ENCODE data around the gene FRAT2. TPM values are rescaled to one million over a fixed set of nuclear protein-coding genes. Genes with fewer than 3 reads are reported as not detected.

Gene FRAT2
- total RNA-seq, 1 experiment from 2014 or later: 16.6 TPM

DNA sequence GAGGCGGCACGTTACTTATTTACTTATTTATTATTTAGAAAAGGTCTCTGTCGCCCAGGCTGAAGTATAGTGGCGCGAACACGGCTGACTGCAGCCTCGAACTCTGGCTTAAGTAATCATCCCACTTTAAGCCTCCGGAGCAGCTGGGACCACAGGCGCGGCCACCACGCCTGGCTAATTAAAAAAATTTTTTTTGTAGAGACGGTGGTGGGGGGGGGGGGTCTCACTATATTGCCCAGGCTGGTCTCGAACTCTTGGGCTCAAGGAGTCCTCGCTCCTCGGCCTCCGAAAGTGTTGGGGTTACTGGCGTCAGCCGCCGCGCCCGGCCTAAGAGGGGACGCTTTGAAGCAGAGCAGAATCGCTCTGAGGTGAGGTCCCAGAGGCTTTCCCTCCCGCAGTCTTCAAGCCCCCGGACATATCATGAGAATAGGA, 675 bp upstream of the FRAT2 start:
- no peak for DNase-seq
- H3K9me3 ChIP-seq: no peaks in the 10 kb centered on the region
- CTCF ChIA-PET: no interaction called here
- Mint-ChIP-seq H3K36me3 (ENCODE audit: insufficient read depth, unreplicated experiment) (no peaks in the 10 kb centered on the region), H3K4me3 (ENCODE audit: unreplicated experiment) (peak overlapping the region; percentile 78), H3K4me1 (ENCODE audit: low read depth, unreplicated experiment) (peaks cover 21% of the 10 kb centered on the region), H3K9me3 (ENCODE audit: unreplicated experiment) (no peaks in the 10 kb centered on the region), H3K27ac (ENCODE audit: unreplicated experiment) (peak overlapping the region; percentile 79), H3K27me3 (ENCODE audit: insufficient read depth, unreplicated experiment) (no peaks in the 10 kb centered on the region)
- TSS peak; percentile 43 for BruUV-seq (replicated peaks)
- TF ChIP-seq, protein P1, sequence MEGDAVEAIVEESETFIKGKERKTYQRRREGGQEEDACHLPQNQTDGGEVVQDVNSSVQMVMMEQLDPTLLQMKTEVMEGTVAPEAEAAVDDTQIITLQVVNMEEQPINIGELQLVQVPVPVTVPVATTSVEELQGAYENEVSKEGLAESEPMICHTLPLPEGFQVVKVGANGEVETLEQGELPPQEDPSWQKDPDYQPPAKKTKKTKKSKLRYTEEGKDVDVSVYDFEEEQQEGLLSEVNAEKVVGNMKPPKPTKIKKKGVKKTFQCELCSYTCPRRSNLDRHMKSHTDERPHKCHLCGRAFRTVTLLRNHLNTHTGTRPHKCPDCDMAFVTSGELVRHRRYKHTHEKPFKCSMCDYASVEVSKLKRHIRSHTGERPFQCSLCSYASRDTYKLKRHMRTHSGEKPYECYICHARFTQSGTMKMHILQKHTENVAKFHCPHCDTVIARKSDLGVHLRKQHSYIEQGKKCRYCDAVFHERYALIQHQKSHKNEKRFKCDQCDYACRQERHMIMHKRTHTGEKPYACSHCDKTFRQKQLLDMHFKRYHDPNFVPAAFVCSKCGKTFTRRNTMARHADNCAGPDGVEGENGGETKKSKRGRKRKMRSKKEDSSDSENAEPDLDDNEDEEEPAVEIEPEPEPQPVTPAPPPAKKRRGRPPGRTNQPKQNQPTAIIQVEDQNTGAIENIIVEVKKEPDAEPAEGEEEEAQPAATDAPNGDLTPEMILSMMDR (IDR thresholded peaks at IDR 0.05; ENCODE audit: insufficient read depth in 1 of 2, low read depth in 1 of 2, low read length in 1 of 2, severe bottlenecking in 1 of 2, unreplicated experiment in 1 of 2): no peak
- POLR2A ChIA-PET: no interaction called here
- peaks cover 1% of the 10 kb centered on the region; the same call in 1 of the 2 replicates for H3K36me3 ChIP-seq (ENCODE audit: control insufficient read depth, insufficient read depth, low read length)
- intact Hi-C loops (cut with micrococcal nuclease; ENCODE audit: unreplicated experiment): loop anchor here (2.0 kb wide), 1 partner anchor 16 kb away; the partner anchor contains the start of gene FRAT1
- peak overlapping the region; percentile 99 for H3K4me3 ChIP-seq (ENCODE audit: low read depth, low read length)
- H3K4me1 ChIP-seq: peaks cover 21% of the 10 kb centered on the region
- H3K27me3 ChIP-seq (replicated peaks; ENCODE audit: control insufficient read depth, insufficient read depth, low read length): no peaks in the 10 kb centered on the region

DNA sequence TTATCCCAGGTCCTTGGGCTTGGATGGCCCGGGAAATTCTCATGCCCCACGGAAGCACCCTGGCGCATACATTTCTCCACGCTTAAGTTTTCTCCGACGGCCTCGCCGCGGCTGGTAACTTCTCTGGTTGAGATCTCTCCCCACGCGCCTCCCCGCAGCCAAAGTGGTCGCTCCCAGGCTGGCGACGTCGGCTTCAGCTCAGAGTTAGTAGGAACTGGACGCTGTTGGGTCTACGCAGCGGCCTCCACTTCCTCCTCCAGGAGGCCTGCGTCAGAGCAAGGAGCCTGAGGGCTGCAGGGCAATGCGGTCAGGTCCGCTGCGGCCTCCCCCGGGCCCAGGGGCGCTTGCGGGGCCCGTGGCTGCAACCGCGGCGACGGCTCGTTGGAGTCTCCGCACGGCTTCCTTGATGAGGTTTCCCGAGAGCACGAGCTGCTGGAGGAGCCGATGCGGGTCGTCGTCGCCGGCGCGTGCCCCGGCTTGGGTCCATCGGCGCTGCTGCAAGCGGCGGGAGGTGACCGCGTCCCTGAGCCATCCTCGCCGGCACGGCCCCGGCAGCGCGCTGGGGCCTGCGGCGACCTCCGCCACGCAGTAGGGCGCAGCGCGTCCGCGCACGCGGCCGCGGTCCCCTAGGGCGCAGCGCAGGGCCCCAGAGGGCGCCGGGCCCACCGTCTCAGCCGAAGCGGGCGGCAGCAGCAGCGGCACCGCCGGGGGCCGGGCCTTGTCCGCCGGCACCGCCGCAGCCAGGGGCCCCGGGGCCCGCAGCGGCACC, 744 bp downstream of the FRAT2 start:
- ChIA-PET CTCF (interaction anchor here (0.7 to 2.1 kb wide), 6 partner anchors 16 to 608 kb away, joined by 3 to 16 read pairs (median 4); partner anchors contain the start of genes ARHGAP19 and RRP12), POLR2A (interaction anchor here (0.6 to 1.6 kb wide), 3 partner anchors 42 to 165 kb away, joined by 3 to 7 read pairs (median 5); partner anchors contain the start of genes ARHGAP19, RRP12 and UBTD1)
- no peaks in the 10 kb centered on the region for H3K9me3 ChIP-seq
- Mint-ChIP-seq H3K4me3 (ENCODE audit: unreplicated experiment) (peak overlapping the region; percentile 78), H3K27me3 (ENCODE audit: insufficient read depth, unreplicated experiment) (no peaks in the 10 kb centered on the region), H3K4me1 (ENCODE audit: low read depth, unreplicated experiment) (peaks cover 28% of the 10 kb centered on the region), H3K27ac (ENCODE audit: unreplicated experiment) (peak overlapping the region; percentile 92), H3K9me3 (ENCODE audit: unreplicated experiment) (no peaks in the 10 kb centered on the region), H3K36me3 (ENCODE audit: insufficient read depth, unreplicated experiment) (no peaks in the 10 kb centered on the region)
- H3K4me3 ChIP-seq (ENCODE audit: low read depth, low read length): peak overlapping the region; percentile 99
- TF ChIP-seq, protein P1 (IDR thresholded peaks at IDR 0.05; ENCODE audit: insufficient read depth in 1 of 2, low read depth in 1 of 2, low read length in 1 of 2, severe bottlenecking in 1 of 2, unreplicated experiment in 1 of 2): no peak
- no peaks in the 10 kb centered on the region for H3K27me3 ChIP-seq (replicated peaks; ENCODE audit: control insufficient read depth, insufficient read depth, low read length)
- H3K36me3 ChIP-seq (ENCODE audit: control insufficient read depth, insufficient read depth, low read length): peaks cover 1% of the 10 kb centered on the region; the same call in 1 of the 2 replicates
- intact Hi-C loops (cut with micrococcal nuclease; ENCODE audit: unreplicated experiment): loop anchor here (2.0 to 5.0 kb wide), 3 partner anchors 15 to 164 kb away; partner anchors contain the start of genes FRAT1, MMS19 and UBTD1
- BruUV-seq (replicated peaks): no TSS peak
- DNase-seq: peak; percentile 49 to 59
- H3K4me1 ChIP-seq: peaks cover 27% of the 10 kb centered on the region

DNA sequence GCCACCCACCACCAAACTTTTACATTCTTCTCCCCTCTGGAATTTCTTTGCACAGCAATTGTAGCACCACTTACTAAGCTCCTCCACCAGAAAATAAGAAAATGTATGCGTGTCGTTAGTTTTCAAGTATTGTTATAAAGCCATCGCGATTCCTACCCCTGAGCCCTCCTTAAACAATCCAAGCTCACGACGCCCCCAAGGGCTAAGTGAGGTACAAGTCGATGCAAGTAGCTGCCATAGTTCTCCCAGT, 1.3 kb downstream of the FRAT2 start:
- Mint-ChIP-seq H3K4me1 (ENCODE audit: low read depth, unreplicated experiment) (peaks cover 29% of the 10 kb centered on the region), H3K27ac (ENCODE audit: unreplicated experiment) (peak overlapping the region; percentile 92), H3K4me3 (ENCODE audit: unreplicated experiment) (peak overlapping the region; percentile 78), H3K27me3 (ENCODE audit: insufficient read depth, unreplicated experiment) (no peaks in the 10 kb centered on the region), H3K9me3 (ENCODE audit: unreplicated experiment) (no peaks in the 10 kb centered on the region), H3K36me3 (ENCODE audit: insufficient read depth, unreplicated experiment) (no peaks in the 10 kb centered on the region)
- Histone ChIP-seq H3K9me3 (no peaks in the 10 kb centered on the region), H3K4me3 (ENCODE audit: low read depth, low read length) (peak overlapping the region; percentile 99), H3K27me3 (replicated peaks; ENCODE audit: control insufficient read depth, insufficient read depth, low read length) (no peaks in the 10 kb centered on the region), H3K36me3 (ENCODE audit: control insufficient read depth, insufficient read depth, low read length) (peaks cover 1% of the 10 kb centered on the region; the same call in 1 of the 2 replicates), H3K4me1 (peaks cover 32% of the 10 kb centered on the region)
- TF ChIP-seq, protein P1 (IDR thresholded peaks at IDR 0.05; ENCODE audit: insufficient read depth in 1 of 2, low read depth in 1 of 2, low read length in 1 of 2, severe bottlenecking in 1 of 2, unreplicated experiment in 1 of 2): peak in 1 of 2 experiments; percentile 33
- POLR2A ChIA-PET: interaction anchor here (0.6 to 1.6 kb wide), 3 partner anchors 41 to 166 kb away, joined by 3 to 7 read pairs (median 5); partner anchors contain the start of genes ARHGAP19, RRP12 and UBTD1
- DNase-seq: no peak
- BruUV-seq (replicated peaks): no TSS peak
- CTCF ChIA-PET: interaction anchor here (0.7 to 2.1 kb wide), 6 partner anchors 16 to 608 kb away, joined by 3 to 16 read pairs (median 4); partner anchors contain the start of genes ARHGAP19 and RRP12
- intact Hi-C loops (cut with micrococcal nuclease; ENCODE audit: unreplicated experiment): loop anchor here (2.0 to 5.0 kb wide), 2 partner anchors 54 to 164 kb away; partner anchors contain the start of genes MMS19 and UBTD1

Measured in Caco-2 (cell line).